HG02759 (cell line): ENCODE data around the gene PALLD.

Experiments used
- ATAC-seq: cut with Tn5 transposase; IDR thresholded peaks from one replicate; pipeline ENCODE4 v1.9.1; 2021; ENCODE audit warnings: mild to moderate bottlenecking, moderate library complexity; ENCODE audit not compliant: unreplicated experiment

Gene PALLD

DNA sequence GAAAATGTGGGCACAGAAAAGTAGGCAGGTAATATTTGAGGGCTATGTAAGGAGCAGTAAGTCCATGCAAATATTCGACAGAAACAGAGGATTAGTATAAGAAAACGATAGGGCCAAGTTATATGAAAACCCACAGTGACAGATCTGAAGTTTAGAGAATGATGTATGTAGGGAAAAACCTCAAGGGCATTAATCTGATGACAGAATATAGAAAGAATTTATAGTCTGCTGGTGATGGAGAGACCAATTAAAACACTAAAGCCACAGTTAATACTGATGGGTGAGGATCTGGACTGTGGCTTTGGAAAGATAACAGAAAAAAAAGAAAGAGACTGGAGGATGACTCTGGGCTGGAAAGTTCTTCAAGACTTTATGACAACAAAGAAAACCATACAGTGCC is 169.7 kb downstream of the PALLD start:
- no peak for ATAC-seq

GRCh38 chr4:168667376-168667775 is 170.5 kb downstream of the PALLD start:
- ATAC-seq, result no peak

- no peak for ATAC-seq
These were observed 171.1 kb downstream of the PALLD start for GRCh38 chr4:168667921-168668320.

GRCh38 chr4:168673476-168673875 is 176.6 kb downstream of the PALLD start:
- no peak for ATAC-seq

GRCh38 chr4:168674077-168674747 is 177.4 kb downstream of the PALLD start:
- ATAC-seq, result no peak

- ATAC-seq, result no peak
These were observed 178.0 kb downstream of the PALLD start for GRCh38 chr4:168674866-168675265.

- no peak for ATAC-seq
These were observed 180.2 kb downstream of the PALLD start for GRCh38 chr4:168677063-168677462.

DNA sequence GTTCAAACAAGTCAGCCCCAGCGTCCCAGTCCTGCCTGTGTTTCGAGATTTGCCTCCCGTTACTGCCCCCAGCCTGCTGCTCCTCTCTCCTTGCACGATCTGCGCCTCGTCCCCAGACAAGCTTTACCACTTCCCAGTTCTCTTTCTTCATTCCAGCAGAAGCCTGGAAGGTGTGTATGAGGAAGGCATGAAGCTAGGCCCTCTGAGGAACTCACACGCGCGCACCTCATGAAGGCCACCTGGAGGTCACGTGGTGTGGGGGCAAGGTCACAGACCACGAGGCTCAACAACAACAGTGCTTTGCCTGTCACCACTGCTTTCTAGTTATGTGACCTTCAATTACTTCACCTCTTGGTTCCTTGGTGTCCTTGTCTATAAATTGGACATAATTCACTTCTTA is 181.0 kb downstream of the PALLD start:
- no peak for ATAC-seq

GRCh38 chr4:168678751-168679366 is 182.0 kb downstream of the PALLD start:
- no peak for ATAC-seq

DNA sequence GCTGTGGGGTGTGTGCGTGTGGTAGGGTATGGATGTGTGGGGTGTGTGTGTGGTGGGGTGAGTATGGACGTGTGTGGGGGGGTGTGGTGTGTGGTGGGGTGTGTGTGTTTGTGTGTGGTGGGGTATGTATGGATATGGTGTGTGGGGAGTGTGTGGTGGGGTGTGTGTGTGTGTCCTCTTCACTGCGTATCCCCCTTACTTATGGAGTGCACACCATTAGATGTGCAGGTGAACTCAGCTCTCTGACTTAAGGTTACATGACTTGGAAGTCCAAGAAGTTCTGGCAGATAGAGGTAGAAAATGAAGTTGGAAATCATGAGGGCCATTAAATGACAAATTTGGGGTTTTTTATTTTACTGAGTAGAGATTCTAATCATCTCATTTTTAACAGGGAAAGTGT is 182.5 kb downstream of the PALLD start:
- no peak for ATAC-seq

GRCh38 chr4:168679819-168680218 is 183.0 kb downstream of the PALLD start:
- ATAC-seq, result no peak

DNA sequence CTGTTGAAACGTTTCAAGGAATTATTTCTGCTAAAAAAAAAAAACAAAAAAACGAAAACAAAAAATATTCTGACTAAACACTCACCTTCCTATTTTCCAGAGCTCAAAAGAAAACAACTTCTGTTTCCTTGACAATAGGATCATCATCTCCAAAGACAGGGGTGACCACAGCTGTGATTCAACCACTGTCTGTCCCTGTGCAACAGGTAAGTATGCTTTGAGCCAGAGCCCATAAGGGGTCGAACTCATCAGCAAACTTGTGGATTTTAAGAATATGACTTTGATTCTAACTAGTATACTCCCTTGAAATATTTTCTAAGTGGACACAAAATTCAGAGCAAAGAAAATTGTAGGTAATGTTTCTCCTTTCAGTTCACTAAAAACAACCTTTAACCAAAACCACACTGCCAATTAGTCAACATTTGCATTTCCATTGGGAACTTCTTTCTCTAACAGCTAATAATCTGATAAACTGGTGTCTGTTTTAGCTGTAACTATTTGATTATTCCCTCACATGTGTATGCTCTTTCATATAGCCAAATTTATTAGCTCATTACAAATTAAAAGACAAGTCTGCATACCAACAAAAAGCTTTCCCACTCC is 186.1 kb downstream of the PALLD start:
- no peak for ATAC-seq

DNA sequence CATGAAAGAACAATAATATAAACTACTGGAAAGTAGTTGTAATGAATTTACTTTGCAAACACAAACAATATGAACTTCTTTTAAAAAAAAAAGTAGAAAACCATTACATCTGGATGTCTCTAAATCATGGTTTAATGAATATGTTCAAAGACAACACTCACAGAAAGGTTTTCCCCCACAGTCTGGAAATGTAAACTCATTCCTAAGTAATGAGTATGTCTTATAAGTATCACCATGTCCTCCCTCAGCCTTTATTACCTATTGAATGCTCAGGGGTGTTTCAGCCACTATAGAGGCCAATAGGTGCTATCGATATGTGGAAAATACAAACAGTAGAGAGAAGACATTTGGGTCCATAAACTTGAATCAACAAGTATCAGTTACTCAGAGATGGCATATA is 186.7 kb downstream of the PALLD start:
- ATAC-seq, result no peak

GRCh38 chr4:168685136-168685809 is 188.4 kb downstream of the PALLD start:
- peak; percentile 97 for ATAC-seq

- ATAC-seq, result no peak
These were observed 191.7 kb downstream of the PALLD start for GRCh38 chr4:168688584-168688983.

GRCh38 chr4:168689791-168690190 is 192.9 kb downstream of the PALLD start:
- no peak for ATAC-seq

DNA sequence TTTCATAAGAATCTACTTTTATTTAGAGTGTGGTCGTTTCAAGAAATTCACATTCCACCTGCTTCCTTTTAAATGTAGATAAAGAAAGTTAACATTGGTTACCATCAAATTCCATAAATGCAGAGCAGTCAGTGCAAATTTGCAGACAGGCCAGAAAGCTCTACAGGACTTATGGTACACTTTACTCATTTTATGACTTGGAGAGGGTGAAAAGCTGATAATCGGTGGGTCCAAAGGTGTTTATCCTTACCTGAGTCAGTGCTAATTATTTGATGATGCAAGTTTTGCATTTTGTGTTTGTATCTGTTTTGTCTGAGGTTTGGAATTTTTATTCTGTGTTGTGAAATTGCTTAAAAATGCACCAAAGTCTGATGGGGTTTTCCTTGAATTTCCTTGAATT is 193.3 kb downstream of the PALLD start:
- no peak for ATAC-seq

DNA sequence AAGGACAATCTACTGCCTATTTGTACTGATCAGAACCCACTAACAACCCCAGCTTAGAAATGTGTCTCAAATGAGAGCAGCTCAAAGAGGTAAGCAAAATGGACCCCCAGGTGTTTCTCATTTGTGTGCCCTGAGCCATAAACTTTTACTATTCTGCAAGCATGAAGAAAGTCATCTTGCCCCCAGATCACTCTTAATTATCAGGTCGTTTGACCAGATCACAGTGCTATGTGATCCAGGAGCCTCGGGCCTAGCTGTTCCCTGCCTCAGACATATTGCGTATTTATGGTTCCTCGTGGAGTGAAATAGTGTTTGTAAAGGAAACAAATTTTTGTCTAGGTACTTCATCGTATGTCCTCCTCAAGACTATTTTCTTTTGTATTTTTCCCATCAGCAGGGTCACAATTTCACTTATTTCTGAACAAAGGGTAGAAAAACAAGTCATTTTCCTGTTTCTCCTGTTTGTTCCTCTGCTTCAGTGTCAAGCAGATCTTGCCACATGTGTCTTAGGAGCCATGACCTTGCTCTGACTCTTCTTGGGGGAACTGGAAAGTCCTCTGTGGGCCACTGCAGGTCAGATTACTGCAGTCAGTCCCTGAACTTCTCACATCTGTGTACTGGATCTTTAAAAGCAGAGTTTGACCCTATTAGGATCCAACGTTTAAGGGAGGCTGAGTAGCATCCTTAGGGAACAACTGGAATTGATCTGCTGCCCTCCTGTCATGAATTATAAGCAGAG is 194.9 kb downstream of the PALLD start:
- ATAC-seq, result no peak

- no peak for ATAC-seq
These were observed 197.1 kb downstream of the PALLD start for GRCh38 chr4:168693750-168694490.

DNA sequence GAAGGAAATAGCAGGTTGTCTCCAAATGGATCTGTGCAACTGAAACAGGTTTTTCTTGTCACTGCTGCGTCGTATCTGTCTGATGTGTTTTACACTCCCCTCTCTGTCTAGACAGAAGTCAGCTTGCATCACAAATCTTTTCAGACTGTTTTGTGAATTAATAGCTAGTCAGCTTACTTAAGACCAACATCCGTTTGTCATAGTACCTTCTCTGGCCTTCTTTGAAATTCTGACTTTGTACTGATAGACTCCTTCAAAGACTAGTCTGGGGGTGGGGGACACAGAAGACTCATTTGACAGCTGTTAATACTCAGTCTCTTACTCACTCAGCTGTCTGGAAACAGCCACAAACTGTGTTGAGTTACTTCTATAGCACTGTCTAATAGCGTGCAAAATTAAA is 197.8 kb downstream of the PALLD start:
- ATAC-seq, result no peak

- ATAC-seq, result no peak
These were observed 198.4 kb downstream of the PALLD start for GRCh38 chr4:168695288-168695687.
